Ureter (tissue), 1 donor: Measurements from ENCODE around the gene PDE4D. TPM values are rescaled to one million over a fixed set of nuclear protein-coding genes. Genes with fewer than 3 reads are reported as not detected.
"Not testable (repeated sequence)": the region's sequence is repeated elsewhere in the genome, so short reads cannot be mapped to it uniquely, and the experiment has no call there.

Source experiments
- DNase-seq: peaks from one replicate; pipeline ENCODE4 v3.0.0-alpha.2; 2020; ENCODE audit warnings: low spot score
- total RNA-seq: library from RNA; stranded (reverse); gene quantifications from one replicate; pipeline ENCODE4 v1.2.4, GENCODE V29; 2023
- donor health status: DM: yes; HTN: yes; CAD: no.

Gene PDE4D
- total RNA-seq, 1 donor from 2014 or later = 106 TPM

GRCh38 chr5:59799668-59800346 is 93.7 kb downstream of the PDE4D start:
- no peak for DNase-seq

- peak; percentile 59 for DNase-seq
Observed at GRCh38 chr5:59798862-59799667, 94.5 kb downstream of the PDE4D start.

- no peak for DNase-seq
Observed at GRCh38 chr5:59795141-59795540, 98.4 kb downstream of the PDE4D start.

- no peak for DNase-seq
Observed at GRCh38 chr5:59792983-59793585, 100.4 kb downstream of the PDE4D start.

GRCh38 chr5:59791617-59792016 is 101.9 kb downstream of the PDE4D start:
- no peak for DNase-seq

- no peak for DNase-seq
Observed at GRCh38 chr5:59790776-59791475, 102.6 kb downstream of the PDE4D start.

GRCh38 chr5:59790376-59790775 is 103.2 kb downstream of the PDE4D start:
- no peak for DNase-seq

- DNase-seq = no peak
Observed at GRCh38 chr5:59789894-59790293, 103.6 kb downstream of the PDE4D start.

GRCh38 chr5:59789197-59789596 is 104.3 kb downstream of the PDE4D start:
- no peak for DNase-seq

- DNase-seq = no peak
Observed at GRCh38 chr5:59786334-59786805, 107.2 kb downstream of the PDE4D start.

GRCh38 chr5:59785676-59786333 is 107.7 kb downstream of the PDE4D start:
- no peak for DNase-seq

GRCh38 chr5:59784708-59785107 is 108.8 kb downstream of the PDE4D start:
- DNase-seq = not testable (repeated sequence)

GRCh38 chr5:59783264-59783663 is 110.3 kb downstream of the PDE4D start:
- DNase-seq = no peak

GRCh38 chr5:59782856-59783255 is 110.7 kb downstream of the PDE4D start:
- no peak for DNase-seq

- no peak for DNase-seq
Observed at GRCh38 chr5:59779453-59779852, 114.1 kb downstream of the PDE4D start.

- DNase-seq = no peak
Observed at GRCh38 chr5:59777028-59777427, 116.5 kb downstream of the PDE4D start.

GRCh38 chr5:59773294-59773693 is 120.2 kb downstream of the PDE4D start:
- DNase-seq = no peak

GRCh38 chr5:59772757-59773156 is 120.8 kb downstream of the PDE4D start:
- DNase-seq = no peak

- no peak for DNase-seq
Observed at GRCh38 chr5:59772206-59772605, 121.3 kb downstream of the PDE4D start.

GRCh38 chr5:59770953-59771352 is 122.6 kb downstream of the PDE4D start:
- no peak for DNase-seq

- no peak for DNase-seq
Observed at GRCh38 chr5:59769832-59770231, 123.7 kb downstream of the PDE4D start.

- no peak for DNase-seq
Observed at GRCh38 chr5:59769041-59769360, 124.5 kb downstream of the PDE4D start.
